DMS153 treated with DMSO at 0.1 percent for 48 hours (cell line): ENCODE results near the gene RGMB.

Source experiments
- DNase-seq: peaks from one replicate; lab custom pipeline; 2025; ENCODE audit not compliant: unreplicated experiment; lab: John Stamatoyannopoulos, UW

RGMB gene

GRCh38 chr5:98783051-98783649 lies 9.7 kb downstream of the RGMB start:
- DNase-seq, result no peak

DNA sequence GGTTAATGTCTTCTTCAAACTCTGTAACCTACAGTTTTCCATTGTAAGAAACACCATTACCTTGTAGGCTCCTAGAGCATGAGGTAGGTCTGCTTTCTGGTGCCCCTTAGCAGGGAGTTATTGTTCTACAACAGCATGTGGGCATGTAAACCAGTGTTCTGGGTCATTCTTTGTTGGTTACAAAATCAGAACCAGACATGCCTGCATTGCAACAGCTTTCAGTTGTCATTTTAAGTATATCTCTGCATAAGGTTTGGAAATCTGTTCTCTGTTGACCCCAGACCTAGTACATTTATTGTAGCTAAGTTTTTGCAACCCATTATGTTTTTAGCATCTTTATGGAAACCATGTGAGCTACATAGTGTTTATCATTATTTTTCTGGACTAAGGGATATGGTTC lies 10.9 kb downstream of the RGMB start:
- no peak for DNase-seq

DNA sequence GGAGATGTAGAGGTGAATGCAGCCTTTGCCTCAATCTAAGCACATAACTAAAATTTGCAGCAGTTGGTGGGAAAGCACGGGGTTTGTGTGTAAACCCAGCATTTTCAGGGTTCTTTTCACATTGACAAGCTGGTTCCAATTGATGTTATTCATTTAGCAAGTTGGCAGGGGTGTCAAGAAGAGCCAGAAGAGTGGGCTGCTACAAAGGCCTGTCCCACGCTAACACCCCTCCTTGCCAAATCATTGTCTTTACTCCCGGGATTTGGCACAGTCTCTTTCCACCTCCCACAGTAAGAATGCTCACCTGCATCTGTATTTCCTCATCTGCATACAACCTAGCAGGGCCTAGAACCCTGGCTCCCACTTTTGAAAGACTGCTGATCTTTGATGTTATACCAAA lies 11.8 kb downstream of the RGMB start:
- no peak for DNase-seq

- no peak for DNase-seq
Measured at GRCh38 chr5:98786191-98786853, 12.9 kb downstream of the RGMB start.

- DNase-seq, result no peak
Measured at GRCh38 chr5:98787131-98787719, 13.8 kb downstream of the RGMB start.

DNA sequence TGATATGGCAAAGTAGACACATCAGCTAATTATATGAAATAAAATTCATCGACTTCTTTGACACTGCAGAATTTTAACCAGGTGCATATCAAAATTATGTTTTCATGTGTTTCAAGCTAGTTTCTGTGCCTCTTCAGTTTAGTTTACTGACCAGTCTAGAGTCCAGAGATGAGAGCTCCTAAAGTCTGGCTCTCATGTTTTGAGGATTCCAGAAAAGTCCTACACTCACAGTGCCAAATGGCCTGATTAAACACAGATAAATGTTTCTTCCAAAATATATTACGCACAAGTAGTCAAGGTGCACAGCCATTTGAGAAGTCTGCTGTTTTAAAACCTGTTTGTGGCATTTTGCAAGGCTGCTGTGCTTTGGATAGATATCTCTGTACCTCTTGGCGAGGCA lies 15.6 kb downstream of the RGMB start:
- DNase-seq, result no peak

- DNase-seq, result no peak
Measured at GRCh38 chr5:98791001-98791519, 17.6 kb downstream of the RGMB start.

GRCh38 chr5:98791898-98792580 lies 18.6 kb downstream of the RGMB start:
- no peak for DNase-seq

DNA sequence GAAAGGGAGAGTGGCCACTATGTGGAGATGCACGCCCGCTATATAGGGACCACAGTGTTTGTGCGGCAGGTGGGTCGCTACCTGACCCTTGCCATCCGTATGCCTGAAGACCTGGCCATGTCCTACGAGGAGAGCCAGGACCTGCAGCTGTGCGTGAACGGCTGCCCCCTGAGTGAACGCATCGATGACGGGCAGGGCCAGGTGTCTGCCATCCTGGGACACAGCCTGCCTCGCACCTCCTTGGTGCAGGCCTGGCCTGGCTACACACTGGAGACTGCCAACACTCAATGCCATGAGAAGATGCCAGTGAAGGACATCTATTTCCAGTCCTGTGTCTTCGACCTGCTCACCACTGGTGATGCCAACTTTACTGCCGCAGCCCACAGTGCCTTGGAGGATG lies 19.8 kb downstream of the RGMB start:
- no peak for DNase-seq

DNA sequence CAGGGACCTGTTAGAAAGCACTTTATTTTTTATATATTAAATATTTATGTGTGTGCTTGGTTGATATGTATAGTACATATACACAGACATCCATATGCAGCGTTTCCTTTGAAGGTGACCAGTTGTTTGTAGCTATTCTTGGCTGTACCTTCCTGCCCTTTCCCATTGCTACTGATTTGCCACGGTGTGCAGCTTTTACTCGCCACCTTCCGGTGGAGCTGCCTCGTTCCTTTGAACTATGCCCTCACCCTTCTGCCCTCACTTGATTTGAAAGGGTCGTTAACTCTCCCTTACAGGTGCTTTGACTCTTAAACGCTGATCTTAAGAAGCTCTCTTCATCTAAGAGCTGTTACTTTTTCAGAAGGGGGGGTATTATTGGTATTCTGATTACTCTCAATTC lies 20.5 kb downstream of the RGMB start:
- DNase-seq, result no peak

DNA sequence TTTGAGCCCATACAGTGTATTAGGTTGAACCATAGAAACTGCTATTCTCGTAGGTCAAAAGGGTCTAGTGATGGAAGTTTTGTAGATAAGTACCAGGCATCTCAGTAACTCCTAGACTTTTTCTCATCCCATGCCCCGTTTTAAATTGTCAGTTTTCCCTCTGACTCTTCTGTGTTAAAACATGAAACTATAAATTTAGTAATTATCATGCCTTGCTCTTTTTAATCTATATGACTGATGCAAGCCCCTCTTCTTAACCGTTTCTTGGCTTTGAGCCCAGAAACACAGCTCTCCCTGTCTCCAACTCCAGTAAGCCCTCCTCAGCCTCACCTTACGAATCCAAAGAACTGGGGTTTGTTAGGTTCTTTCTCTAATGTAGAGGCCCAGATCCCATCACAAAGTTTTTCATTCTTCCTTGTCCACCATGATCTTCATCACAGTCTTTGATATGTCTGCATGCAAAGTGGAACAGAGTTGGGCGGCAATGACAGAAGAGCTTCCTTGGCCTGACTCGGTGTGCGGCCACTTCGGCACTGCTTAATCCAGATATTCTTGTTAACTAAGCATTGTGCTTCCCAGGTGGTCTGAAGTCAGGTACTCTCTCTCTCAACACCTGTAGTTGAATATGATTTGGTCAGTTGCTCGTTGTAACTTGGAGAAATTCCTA lies 21.1 kb downstream of the RGMB start:
- no peak for DNase-seq

DNA sequence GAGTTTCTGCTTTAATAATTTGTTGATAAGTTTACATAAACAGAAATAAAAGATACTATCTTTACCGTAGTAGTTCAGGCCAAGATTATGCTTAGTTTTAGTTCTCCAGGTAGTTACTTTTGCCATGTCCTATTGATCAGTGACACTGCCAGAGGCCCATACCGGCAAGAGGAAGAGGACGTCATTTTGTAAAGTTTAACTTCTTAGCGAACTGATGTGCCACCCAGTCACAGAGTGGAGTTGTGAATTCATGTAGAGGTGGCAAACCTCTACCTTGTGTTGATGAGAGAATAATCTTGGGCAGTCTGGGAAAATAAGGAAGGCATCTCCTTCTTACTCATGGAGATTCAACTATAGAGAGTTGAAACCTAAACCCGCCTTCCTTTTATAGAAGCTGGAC lies 21.8 kb downstream of the RGMB start:
- DNase-seq, result no peak

GRCh38 chr5:98796197-98796972 lies 22.9 kb downstream of the RGMB start:
- no peak for DNase-seq

- DNase-seq, result no peak
Measured at GRCh38 chr5:98798371-98798770, 24.9 kb downstream of the RGMB start.

GRCh38 chr5:98798847-98799246 lies 25.4 kb downstream of the RGMB start:
- no peak for DNase-seq

DNA sequence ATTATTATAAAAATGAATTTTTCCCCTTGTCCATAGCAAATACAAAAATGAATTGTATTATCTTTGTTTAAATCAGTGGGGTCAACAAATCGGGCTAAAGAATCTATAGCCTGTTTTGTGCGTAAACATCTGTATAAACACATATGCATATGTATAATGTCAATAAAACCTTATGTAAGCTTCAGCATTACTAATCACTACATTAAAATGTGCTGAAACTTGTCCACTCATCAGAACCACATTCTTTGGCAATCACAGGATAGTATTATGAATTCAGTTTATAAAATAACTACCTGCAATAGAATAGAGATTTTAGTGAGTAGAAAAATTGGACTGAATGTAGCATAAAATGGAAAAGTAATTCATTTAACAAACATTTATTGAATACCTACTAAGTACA lies 30.6 kb downstream of the RGMB start:
- DNase-seq, result no peak

GRCh38 chr5:98805070-98805469 lies 31.6 kb downstream of the RGMB start:
- DNase-seq, result no peak

DNA sequence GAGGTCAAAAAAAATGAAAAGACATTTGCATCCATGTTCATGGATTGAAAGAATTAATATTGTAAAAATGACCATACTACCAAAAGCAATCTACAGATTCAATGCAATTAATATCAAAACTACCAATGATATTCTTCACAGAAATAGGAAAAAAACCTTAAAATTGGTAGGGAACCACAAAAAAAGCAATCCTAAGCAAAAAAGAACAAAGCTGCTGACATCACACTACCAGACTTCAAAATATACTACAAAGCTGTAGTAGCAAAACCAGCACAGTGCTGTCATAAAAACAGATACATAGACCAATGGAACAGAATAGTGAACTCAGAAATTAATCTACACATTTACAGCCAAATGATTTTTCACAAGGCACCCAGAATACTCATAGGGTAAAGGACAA lies 34.3 kb downstream of the RGMB start:
- no peak for DNase-seq

DNA sequence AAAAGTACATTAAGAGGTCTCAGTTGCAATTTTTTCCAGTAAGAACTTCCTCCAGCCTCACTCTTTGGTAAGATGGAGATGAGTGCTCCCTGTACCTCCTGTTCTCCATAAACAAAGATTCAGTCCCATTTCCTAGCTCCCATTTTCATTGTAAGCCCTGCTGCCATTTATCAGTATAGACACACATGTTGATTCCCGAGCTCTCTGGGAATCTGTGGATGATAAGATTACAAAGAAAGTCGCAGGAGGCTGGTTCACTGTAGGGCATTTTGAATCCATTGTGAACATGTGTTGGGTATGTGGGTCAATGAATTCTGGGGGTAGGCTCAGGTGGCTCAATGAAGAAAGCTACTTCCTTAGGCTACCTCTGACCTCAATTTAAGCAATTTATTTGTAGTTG lies 36.7 kb downstream of the RGMB start:
- DNase-seq, result no peak

GRCh38 chr5:98813755-98814154 lies 40.3 kb downstream of the RGMB start:
- DNase-seq, result no peak
